Measurements from ENCODE around the gene ITSN1.
"Not testable (repeated sequence)": the region's sequence is repeated elsewhere in the genome, so short reads cannot be mapped to it uniquely, and the experiment has no call there.

Gene ITSN1

DNA sequence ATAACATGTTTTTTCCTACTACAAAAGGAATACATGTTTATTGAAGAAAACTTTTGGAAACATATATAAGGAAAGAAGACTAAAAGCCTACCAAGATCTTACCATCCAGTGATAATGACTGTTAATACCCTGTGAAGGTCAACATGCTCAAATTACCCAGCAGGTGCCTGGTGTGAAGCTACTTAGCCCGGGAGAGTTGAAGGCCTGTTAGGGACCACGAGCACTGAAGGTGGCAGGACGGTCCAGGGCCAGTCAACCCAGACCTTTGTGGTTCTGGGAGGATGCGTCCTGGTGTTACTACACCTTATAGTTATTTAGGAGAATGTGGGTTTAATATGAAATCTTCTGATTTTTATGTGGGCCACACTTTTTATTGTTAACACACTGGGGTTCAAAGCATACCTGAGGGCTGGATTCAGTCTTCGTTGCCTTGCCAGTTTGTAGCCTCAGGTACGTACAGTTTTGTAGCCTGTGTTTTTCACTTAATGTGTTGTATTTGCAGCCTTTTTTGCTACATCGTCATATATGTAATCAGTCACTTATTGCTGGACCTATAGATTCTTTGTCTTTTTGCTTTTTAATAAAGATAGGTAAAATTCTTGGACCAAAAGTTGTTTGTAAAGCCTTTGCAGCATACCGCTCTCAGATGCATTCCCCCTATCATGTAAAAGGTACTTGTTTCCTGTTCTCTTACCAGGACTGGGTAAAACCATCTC, 9.8 kb downstream of the ITSN1 start:
- DNase-seq: no peak

DNA sequence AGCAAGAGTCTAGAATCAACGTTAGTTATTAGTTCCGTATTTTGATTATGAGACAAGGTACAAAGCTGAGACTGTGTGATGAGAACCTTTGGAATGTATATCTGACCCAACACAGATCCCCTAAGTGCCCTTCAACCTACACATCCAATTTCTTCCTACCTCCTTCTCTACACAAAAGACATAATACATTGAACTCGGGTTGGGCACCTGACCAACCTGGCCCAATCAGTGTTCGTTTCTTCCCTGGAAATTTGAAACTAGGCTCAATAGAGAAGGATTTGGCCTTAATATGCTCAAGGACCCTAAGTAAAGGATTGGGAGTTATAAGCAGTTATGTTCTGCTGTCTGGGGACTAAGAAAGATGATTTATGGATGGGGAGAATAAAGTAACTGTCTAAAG, 12.1 kb downstream of the ITSN1 start:
- no peak for DNase-seq

DNA sequence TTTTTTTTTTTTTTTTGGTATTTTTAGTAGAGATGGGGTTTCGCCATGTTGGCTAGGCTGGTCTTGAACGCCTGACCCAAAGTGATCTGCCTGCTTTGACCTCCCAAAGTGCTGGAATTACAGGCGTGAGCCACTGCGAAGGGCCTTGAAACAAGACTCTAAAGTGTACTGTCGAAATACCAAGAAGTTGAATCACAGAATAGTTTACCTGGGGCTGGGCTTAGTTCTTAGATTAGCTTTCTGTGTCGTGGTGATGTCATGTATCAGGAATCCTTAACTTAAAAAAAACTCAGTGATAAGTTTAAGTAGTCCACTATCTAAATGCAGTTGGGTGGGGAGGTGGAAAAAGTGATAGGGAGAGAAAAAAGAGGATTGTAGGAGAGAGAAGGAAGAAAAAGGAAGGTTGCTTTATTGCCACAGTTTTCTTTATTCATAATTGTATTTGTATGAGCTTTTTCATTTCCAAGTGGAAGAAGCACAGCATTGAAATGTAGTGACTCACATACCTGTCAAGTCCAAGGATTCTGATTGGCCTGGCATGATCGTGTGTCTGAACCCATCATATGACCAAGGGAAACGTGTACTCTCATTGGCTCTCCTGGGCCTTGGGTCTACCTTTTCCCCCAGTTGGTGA, 13.4 kb downstream of the ITSN1 start:
- DNase-seq: no peak

DNA sequence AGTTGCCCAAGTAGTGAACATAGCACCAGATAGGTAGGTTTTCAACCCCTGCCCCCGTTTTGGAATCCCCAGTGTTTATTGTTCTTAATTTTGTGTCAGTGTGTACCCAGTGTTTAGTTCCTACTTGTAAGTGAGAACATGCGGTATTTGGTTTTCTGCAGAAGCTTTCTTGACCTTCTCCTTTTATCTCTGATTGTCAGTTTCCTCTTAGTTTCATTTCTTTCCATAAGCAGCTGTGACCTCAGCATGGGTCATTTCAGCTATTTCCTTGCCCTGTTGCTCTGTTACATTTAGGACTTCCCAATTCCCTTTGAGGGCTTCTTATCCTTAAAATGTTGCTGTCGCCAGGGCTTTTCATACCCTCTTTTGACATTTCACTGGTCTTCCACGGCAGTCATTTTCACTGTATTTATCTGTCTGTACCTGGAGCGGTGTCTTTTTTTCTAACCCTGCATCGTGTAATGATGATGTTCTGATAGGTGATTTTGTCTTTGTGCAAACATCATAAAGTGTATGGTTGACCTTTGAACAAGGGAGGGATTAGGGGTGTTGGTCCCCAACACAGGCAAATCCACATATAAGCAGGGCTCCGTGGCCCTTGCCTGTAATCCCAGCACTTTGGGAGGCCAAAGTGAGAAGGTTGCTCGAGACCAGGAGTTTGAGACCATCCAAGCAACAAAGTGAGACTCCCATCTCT, 15.0 kb downstream of the ITSN1 start:
- no peak for DNase-seq

GRCh38 chr21:33658919-33659567, 16.7 kb downstream of the ITSN1 start:
- no peak for DNase-seq

- DNase-seq: no peak
Measured at GRCh38 chr21:33659568-33659949, 17.3 kb downstream of the ITSN1 start.

- no peak for DNase-seq
Measured at GRCh38 chr21:33660406-33660805, 18.1 kb downstream of the ITSN1 start.

DNA sequence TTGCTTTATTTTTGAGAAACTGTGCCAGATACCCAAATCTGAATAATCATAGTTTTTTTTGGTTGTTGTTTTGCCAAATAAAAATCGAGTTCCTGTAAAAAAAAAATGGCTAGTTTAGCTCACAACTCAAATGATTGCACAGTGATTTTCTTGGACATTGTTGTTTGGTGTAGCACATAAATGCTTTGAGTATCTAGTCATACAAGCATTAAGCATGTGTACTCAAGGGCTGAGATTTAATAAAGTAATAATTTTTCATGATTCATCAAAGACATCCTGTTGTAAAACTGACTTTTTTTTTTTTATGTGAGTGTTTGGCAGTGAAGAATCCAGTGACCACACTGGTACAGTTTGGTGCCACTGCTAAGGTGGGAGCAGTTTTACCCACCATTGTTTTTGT, 18.8 kb downstream of the ITSN1 start:
- DNase-seq: no peak

GRCh38 chr21:33662046-33662445, 19.7 kb downstream of the ITSN1 start:
- no peak for DNase-seq

GRCh38 chr21:33663241-33663640, 20.9 kb downstream of the ITSN1 start:
- DNase-seq: no peak

- DNase-seq: no peak
Measured at GRCh38 chr21:33664135-33664534, 21.8 kb downstream of the ITSN1 start.

GRCh38 chr21:33666153-33666552, 23.9 kb downstream of the ITSN1 start:
- DNase-seq: no peak

DNA sequence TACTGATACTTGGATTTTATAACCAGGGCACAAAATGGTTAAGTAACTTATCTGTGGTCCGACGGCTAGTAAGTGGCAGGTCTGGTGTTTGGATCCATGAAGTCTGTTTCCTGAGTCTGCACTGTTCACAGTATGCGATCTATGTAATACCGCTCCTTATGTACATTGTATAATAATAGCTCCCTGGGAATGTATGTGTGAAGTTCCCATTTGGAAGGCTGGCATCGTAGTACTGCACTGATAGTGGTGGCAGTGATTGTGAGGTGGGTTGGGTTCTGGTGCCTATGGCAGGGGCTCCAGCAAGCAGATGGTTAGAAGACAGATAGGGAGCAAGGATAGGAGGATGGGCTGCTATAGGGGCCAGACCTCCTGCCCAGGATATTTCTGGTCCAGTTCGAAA, 25.3 kb downstream of the ITSN1 start:
- no peak for DNase-seq

DNA sequence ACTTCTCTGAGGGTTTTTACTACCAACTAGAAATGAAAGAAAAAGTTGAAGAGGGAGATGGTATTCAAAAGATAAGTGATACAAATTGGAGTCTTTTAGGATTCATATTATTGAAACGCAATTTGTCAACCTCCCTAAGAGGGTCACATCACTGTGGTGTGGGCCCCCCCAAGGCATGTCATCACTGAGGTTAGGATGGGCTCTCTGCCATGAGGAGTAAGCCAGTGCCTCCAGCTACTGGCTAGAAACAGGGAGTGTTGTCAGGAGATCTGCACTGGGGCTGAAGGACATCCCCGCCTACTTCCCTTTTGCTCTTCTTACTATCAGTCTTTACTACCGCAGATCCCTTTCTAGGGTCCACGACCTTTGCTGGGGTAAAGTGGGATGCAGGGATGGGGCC, 25.9 kb downstream of the ITSN1 start:
- DNase-seq: no peak

GRCh38 chr21:33668620-33669019, 26.3 kb downstream of the ITSN1 start:
- DNase-seq: no peak

- no peak for DNase-seq
Measured at GRCh38 chr21:33670076-33670978, 28.0 kb downstream of the ITSN1 start.

GRCh38 chr21:33673473-33673872, 31.2 kb downstream of the ITSN1 start:
- DNase-seq: no peak

DNA sequence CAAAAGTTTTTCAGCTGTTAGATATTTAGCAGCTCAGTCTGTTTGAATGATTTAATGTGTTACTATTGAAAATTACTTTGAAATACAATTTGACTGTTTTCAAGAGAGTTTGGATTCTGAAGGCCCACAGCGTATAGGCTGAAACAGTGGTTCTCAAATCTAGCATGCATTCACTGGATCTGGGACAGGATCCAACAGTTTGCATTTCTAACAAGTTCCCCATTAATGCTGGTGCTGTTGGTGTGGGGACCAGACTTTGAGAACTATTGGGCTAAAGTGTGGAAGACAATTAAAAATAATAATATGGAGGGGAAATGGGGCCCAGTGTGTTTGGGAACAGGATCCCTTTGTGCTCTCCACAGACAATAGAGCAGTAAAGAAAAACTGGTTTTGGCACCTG, 31.9 kb downstream of the ITSN1 start:
- DNase-seq: no peak

DNA sequence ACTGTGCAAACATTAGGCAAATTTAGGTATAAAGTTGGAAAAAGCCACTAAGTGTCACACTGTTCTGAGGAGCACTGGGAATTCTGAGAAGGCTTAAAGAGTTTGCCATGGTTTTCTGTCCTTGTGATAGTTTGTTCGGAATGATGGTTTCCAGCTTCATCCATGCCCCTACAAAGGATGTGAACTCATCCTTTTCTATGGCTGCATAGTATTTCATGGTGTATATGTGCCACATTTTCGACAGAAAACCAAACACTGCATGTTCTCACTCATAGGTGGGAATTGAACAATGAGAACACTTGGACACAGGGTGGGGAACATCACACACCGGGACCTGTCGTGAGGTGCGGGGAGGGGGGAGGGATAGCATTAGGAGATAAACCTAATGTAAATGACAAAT, 34.4 kb downstream of the ITSN1 start:
- DNase-seq: not testable (repeated sequence)

DNA sequence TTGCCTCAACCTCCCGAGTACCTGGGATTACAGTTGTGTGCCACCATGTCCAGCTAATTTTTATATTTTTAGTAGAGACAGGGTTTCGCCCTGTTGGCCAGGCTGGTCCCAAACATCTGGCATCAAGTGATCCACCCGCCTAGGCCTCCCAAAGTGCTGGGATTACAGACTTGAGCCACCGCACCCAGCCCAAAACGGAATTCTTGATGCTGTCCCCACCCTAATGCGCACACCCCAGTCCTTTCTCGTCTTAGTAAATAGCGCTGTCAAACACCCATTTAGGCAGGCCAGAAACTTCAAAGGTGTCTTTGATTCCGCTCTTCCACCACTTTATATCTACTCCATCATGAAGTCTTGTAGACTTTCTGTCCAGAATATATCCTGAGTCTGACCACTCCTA, 35.1 kb downstream of the ITSN1 start:
- no peak for DNase-seq

DNA sequence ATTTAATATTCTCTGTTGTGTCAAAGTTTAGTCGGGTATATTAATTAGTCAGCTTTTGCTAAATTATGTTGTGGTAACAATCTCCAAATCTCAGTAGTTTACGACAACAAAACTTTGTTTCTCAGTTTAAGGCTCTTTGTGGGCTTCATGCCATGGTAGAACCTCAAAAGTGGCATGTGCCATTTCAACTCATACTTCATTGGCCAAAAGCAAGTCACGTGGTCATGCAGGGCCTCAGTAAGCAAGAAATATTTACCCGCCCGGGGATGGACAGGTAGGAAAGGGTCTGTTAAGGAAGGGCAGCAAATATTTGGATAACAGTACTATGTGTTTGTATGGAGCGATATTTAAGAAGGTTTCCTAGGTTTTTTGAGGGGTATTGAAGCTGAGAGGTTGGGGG, 38.6 kb downstream of the ITSN1 start:
- DNase-seq: no peak

DNA sequence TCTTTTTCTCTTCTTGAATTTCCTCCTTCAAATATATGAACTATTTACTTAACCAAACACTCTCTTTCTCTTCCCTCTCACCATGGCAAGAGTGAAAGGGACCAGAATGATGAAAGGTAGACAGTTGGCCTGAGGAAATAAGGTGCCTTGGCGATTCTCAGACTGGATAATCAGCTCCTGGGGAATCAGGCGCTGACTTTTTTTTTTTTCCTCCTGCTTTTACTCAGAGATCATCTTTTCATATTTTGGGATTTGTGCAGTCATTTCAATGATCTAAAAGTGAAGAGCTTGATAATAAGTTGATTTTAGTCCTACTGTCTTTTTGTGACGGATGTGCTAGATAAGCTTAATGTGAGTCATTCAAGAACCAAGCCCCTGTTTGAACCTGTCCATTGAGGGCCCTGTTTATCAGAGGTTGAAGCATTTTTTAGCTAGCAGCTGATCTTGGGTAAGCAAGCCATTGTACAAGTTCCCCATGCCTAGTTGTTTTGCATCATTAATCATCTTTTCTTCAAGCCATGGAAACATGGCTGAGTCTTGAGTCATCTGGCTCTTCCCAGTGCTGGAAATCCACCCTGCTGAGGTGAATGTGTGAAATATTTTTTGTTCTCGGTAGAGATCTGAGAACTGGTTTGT, 40.8 kb downstream of the ITSN1 start:
- DNase-seq: no peak
